Panc1 (cell line): Measurements from ENCODE around the gene LPAR3.

ENCODE experiments used
- CTCF ChIP-seq: fragments of 450-650 bp; IDR thresholded peaks from 2 replicates; pipeline ENCODE4 v1.5.1; 2017; ENCODE audit warnings: mild to moderate bottlenecking
- REST ChIP-seq, 2 experiments: IDR thresholded peaks; 2 replicates each; pipeline ENCODE4 v1.6.1; 2011 to 2012; ENCODE audit warnings: low read depth in 2 of 2, control low read depth in 1 of 2, low read length in 1 of 2, mild to moderate bottlenecking in 1 of 2, moderate library complexity in 1 of 2; ENCODE audit not compliant: insufficient read depth in 1 of 2
- TCF7L2 ChIP-seq: IDR thresholded peaks from 2 replicates; pipeline ENCODE4 v1.6.1; 2011; ENCODE audit warnings: mild to moderate bottlenecking, low read depth, low read length, inconsistent platforms

- TF ChIP-seq CTCF (no peak), REST (IDR thresholded peaks at IDR 0.05; ENCODE audit: insufficient read depth in 1 of 2, low read depth in 2 of 2, low read length in 1 of 2) (no peak), TCF7L2 (no peak)
Measured at GRCh38 chr1:84833194-84833593, 59.8 kb downstream of the LPAR3 start.
